HEK293 (cell line): ENCODE measurements around the gene PDHB.

Source experiments
- CTCF ChIA-PET: fragments of 350-600 bp; formaldehyde crosslinking; extraction: SDS; loops from one replicate; lab custom pipeline; 2021; ENCODE audit warnings: antibody characterized with exemption; lab: Yijun Ruan, JAX
- POLR2A ChIA-PET: fragments of 300-600 bp; formaldehyde crosslinking; extraction: SDS; loops from one replicate; lab custom pipeline; 2020; ENCODE audit warnings: antibody characterized with exemption, inconsistent platforms; lab: Yijun Ruan, JAX
- H3K27ac ChIP-seq: fragments of 200-500 bp; sonication (Bioruptor generic); 2 replicates; pipeline ENCODE4 v1.5.1; 2014; ENCODE audit warnings: low read depth, low read length, control low read depth, inconsistent platforms; ENCODE audit errors: extremely low read depth
- H3K36me3 ChIP-seq, 2 experiments: fragments of 200-500 bp in 1 of 2; sonication (Bioruptor generic) in 1 of 2; 1 replicate in 1 of 2; 2 replicates in 1 of 2; pipeline ENCODE4 v1.5.1; 2014 to 2017; ENCODE audit warnings: inconsistent platforms in 2 of 2, low read length in 2 of 2; ENCODE audit not compliant: control insufficient read depth in 2 of 2, insufficient read depth in 1 of 2
- H3K4me1 ChIP-seq: fragments of 200-500 bp; sonication (Bioruptor generic); 2 replicates; pipeline ENCODE4 v1.5.1; 2014; ENCODE audit warnings: mild to moderate bottlenecking, low read length, inconsistent platforms; ENCODE audit not compliant: control insufficient read depth, insufficient read depth
- H3K4me3 ChIP-seq: 2 replicates; pipeline ENCODE4 v1.5.1; 2011; ENCODE audit warnings: low read depth, mild to moderate bottlenecking, control low read depth, low read length, moderate library complexity
- H3K9me3 ChIP-seq: fragments of 200-500 bp; sonication (Bioruptor generic); 2 replicates; pipeline ENCODE4 v1.5.1; 2014; ENCODE audit warnings: low read depth, low read length, inconsistent platforms; ENCODE audit not compliant: control insufficient read depth, insufficient read depth
- GLIS1 ChIP-seq: fragments of 450-650 bp; formaldehyde crosslinking; IDR thresholded peaks from 2 replicates; pipeline ENCODE4 v1.5.1; 2016; ENCODE audit warnings: missing biosample characterization, missing genetic modification characterization
- KLF7 ChIP-seq: fragments of 450-650 bp; formaldehyde crosslinking; IDR thresholded peaks from 2 replicates; pipeline ENCODE4 v1.5.1; 2016; ENCODE audit warnings: missing biosample characterization, missing genetic modification characterization, borderline replicate concordance
- KLF8 ChIP-seq: fragments of 450-650 bp; formaldehyde crosslinking; IDR thresholded peaks from 2 replicates; pipeline ENCODE4 v1.5.1; 2016; ENCODE audit warnings: missing biosample characterization, missing genetic modification characterization
- OSR2 ChIP-seq: fragments of 450-650 bp; formaldehyde crosslinking; IDR thresholded peaks from 2 replicates; pipeline ENCODE4 v1.5.1; 2016; ENCODE audit warnings: missing biosample characterization, missing genetic modification characterization
- SALL2 ChIP-seq: fragments of 450-650 bp; formaldehyde crosslinking; IDR thresholded peaks from 2 replicates; pipeline ENCODE4 v1.5.0; 2017; ENCODE audit warnings: missing biosample characterization, mild to moderate bottlenecking, missing genetic modification characterization, borderline replicate concordance
- SP3 ChIP-seq: fragments of 450-650 bp; formaldehyde crosslinking; IDR thresholded peaks from 2 replicates; pipeline ENCODE4 v1.5.1; 2016; ENCODE audit warnings: missing biosample characterization, missing genetic modification characterization
- TRIM28 ChIP-seq: IDR thresholded peaks from 2 replicates; pipeline ENCODE4 v1.6.1; 2011; ENCODE audit warnings: low read length, control low read depth, borderline replicate concordance
- ZBTB21 ChIP-seq: fragments of 450-650 bp; formaldehyde crosslinking; IDR thresholded peaks from 2 replicates; pipeline ENCODE4 v1.5.1; 2017; ENCODE audit warnings: missing biosample characterization, missing genetic modification characterization
- ZFHX2 ChIP-seq: fragments of 450-650 bp; formaldehyde crosslinking; conservative IDR thresholded peaks from 2 replicates; pipeline ENCODE4 v1.5.1; 2016; ENCODE audit warnings: missing biosample characterization, missing genetic modification characterization
- ZFP3 ChIP-seq: fragments of 450-650 bp; formaldehyde crosslinking; IDR thresholded peaks from 2 replicates; pipeline ENCODE4 v1.5.1; 2016; ENCODE audit warnings: low read depth, missing biosample characterization, missing genetic modification characterization
- ZNF121 ChIP-seq: fragments of 450-650 bp; formaldehyde crosslinking; IDR thresholded peaks from 2 replicates; pipeline ENCODE4 v1.5.1; 2016; ENCODE audit warnings: missing biosample characterization, missing genetic modification characterization
- ZNF221 ChIP-seq: fragments of 450-650 bp; formaldehyde crosslinking; IDR thresholded peaks from 2 replicates; pipeline ENCODE4 v1.5.1; 2017; ENCODE audit warnings: missing biosample characterization, missing genetic modification characterization, borderline replicate concordance
- ZNF223 ChIP-seq: fragments of 450-650 bp; formaldehyde crosslinking; IDR thresholded peaks from 2 replicates; pipeline ENCODE4 v1.5.1; 2016; ENCODE audit warnings: missing biosample characterization, missing genetic modification characterization
- ZNF24 ChIP-seq: fragments of 450-650 bp; formaldehyde crosslinking; IDR thresholded peaks from 2 replicates; pipeline ENCODE4 v1.5.1; 2016; ENCODE audit warnings: missing biosample characterization, missing genetic modification characterization
- ZNF37A ChIP-seq: fragments of 450-650 bp; IDR thresholded peaks from 2 replicates; pipeline ENCODE4 v1.5.1; 2018; ENCODE audit warnings: missing biosample characterization, missing genetic modification characterization
- ZNF488 ChIP-seq: fragments of 450-650 bp; formaldehyde crosslinking; IDR thresholded peaks from 2 replicates; pipeline ENCODE4 v1.5.1; 2016; ENCODE audit warnings: missing biosample characterization, missing genetic modification characterization
- ZNF549 ChIP-seq: fragments of 450-650 bp; IDR thresholded peaks from 2 replicates; pipeline ENCODE4 v1.5.1; 2018; ENCODE audit warnings: missing biosample characterization, missing genetic modification characterization, mild to moderate bottlenecking, inconsistent platforms, moderate library complexity
- ZNF558 ChIP-seq: fragments of 450-650 bp; formaldehyde crosslinking; IDR thresholded peaks from 2 replicates; pipeline ENCODE4 v1.5.1; 2016; ENCODE audit warnings: missing biosample characterization, missing genetic modification characterization
- ZNF596 ChIP-seq: fragments of 450-650 bp; IDR thresholded peaks from 2 replicates; pipeline ENCODE4 v1.5.0; 2018; ENCODE audit warnings: missing biosample characterization, mild to moderate bottlenecking, missing genetic modification characterization, moderate library complexity
- ZNF664 ChIP-seq: fragments of 450-650 bp; formaldehyde crosslinking; IDR thresholded peaks from 2 replicates; pipeline ENCODE4 v1.5.1; 2016; ENCODE audit warnings: missing biosample characterization, missing genetic modification characterization
- ZNF777 ChIP-seq: fragments of 450-650 bp; formaldehyde crosslinking; IDR thresholded peaks from 2 replicates; pipeline ENCODE4 v1.5.1; 2017; ENCODE audit warnings: missing biosample characterization, missing genetic modification characterization, borderline replicate concordance
- ZNF843 ChIP-seq: fragments of 450-650 bp; formaldehyde crosslinking; IDR thresholded peaks from 2 replicates; pipeline ENCODE4 v1.5.1; 2016; ENCODE audit warnings: missing biosample characterization, missing genetic modification characterization
- ZSCAN5A ChIP-seq: fragments of 450-650 bp; formaldehyde crosslinking; IDR thresholded peaks from 2 replicates; pipeline ENCODE4 v1.5.1; 2016; ENCODE audit warnings: missing biosample characterization, missing genetic modification characterization
- TF ChIP-seq, protein P1 (sequence below): fragments of 450-650 bp; formaldehyde crosslinking; IDR thresholded peaks from 2 replicates; pipeline ENCODE4 v1.5.1; 2017; ENCODE audit warnings: missing biosample characterization, missing genetic modification characterization
- TF ChIP-seq, protein P2 (sequence below): fragments of 450-650 bp; formaldehyde crosslinking; IDR thresholded peaks from 2 replicates; pipeline ENCODE4 v1.5.1; 2016; ENCODE audit warnings: missing biosample characterization, missing genetic modification characterization

The PDHB gene

DNA sequence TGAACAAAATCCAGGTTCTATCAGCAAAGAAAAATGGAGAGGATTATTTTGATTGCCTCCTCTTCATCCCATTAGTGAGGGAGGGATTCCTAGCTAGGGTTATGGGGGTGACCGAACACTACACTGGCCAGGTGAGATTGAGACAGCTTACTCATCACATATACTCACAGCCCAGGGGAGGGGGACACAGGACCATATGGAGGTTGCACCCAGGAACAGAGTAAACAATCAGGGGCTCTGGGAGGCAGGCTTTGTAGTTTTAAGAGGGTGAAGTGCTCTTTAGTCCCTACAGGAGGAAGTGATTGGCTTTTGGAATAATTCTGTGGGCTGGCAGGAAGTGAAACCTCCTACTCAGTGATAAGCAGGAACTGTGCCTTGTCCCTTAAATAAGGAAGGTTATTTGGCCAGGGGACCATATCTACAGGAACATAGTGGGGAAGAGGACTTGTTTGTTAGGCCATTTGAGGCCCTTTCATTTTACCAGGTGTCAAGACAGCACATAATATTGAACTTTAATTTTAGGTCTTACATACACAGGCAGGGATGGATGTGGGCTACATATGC lies 40.8 kb upstream of the PDHB start:
- Histone ChIP-seq H3K4me3 (no peak overlapping the region), H3K36me3 (no peaks in the 10 kb centered on the region), H3K4me1 (peaks cover 14% of the 10 kb centered on the region), H3K9me3 (no peaks in the 10 kb centered on the region), H3K27ac (no peak overlapping the region)
- POLR2A ChIA-PET = no interaction called here
- CTCF ChIA-PET = interaction anchor here (1.1 to 1.4 kb wide), 2 partner anchors 11 to 17 kb away, joined by 3 to 4 read pairs; no protein-coding TSS in a partner anchor
- no peak for TF ChIP-seq ZNF37A (tag by site-specific recombination)
- peak; percentile 43; the same call in 1 of the 2 replicates for TF ChIP-seq ZFHX2
- TF ChIP-seq, all 188 proteins: peak for 1

GRCh38 chr3:58473275-58473674 lies 39.6 kb upstream of the PDHB start:
- H3K4me3 ChIP-seq = no peak overlapping the region
- peaks cover 14% of the 10 kb centered on the region for H3K4me1 ChIP-seq
- no peaks in the 10 kb centered on the region for H3K9me3 ChIP-seq
- H3K27ac ChIP-seq = no peak overlapping the region
- CTCF ChIA-PET = interaction anchor here (0.7 to 1.4 kb wide), 3 partner anchors 9 to 162 kb away, joined by 3 to 5 read pairs (median 3); no protein-coding TSS in a partner anchor
- TF ChIP-seq GLIS1 (tag by site-specific recombination) = peak; percentile 59
- TF ChIP-seq ZNF777 (tag by site-specific recombination) = no peak
- no peaks in the 10 kb centered on the region for H3K36me3 ChIP-seq
- POLR2A ChIA-PET = no interaction called here

DNA sequence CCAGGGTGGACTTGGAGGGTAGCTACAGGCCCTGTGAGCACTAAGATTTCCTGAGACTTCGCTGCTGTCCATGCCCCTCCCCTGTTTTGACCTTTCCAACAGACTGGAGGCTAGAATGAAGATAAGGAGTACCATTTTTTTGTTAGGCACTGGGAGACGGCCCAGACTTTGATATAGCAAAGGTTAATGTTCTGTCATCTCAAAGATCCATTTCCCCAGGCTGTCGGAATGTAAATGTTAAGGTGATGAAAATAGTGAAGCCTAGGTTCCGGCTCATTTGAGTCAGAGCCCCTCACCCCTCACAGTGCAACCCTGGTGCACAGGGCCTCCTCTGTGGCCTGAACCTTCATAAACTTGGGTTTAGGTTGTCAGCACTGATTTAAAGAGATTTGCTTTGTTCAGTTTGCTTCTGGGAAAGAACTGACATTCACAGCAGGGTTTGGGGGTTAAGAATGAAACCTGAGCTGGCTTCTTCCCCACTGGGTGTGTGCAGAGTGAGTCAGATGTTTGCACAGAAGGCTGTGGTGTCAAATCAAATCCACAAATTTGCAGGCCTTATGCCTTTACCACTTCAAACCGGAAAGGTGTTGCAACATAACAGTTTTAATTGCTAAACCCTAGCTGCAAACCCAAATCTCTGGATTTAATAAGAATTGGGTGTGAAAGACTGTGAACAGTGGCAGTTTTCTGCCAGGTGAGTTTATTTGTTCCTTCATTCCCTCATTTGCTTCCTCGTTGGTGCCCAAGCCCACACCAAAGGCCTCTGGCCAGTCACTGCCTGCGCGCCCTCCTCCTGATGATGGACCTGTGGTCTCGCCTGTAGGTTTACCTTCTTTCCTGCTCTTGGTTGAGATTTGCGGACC lies 37.6 kb upstream of the PDHB start:
- ChIA-PET POLR2A (interaction anchor here (0.7 to 1.5 kb wide), 2 partner anchors 22 to 38 kb away, joined by 3 read pairs; no protein-coding TSS in a partner anchor), CTCF (interaction anchor here (0.5 to 1.8 kb wide), 4 partner anchors 18 to 89 kb away, joined by 3 to 8 read pairs (median 4); partner anchors contain the start of gene KCTD6)
- H3K4me1 ChIP-seq = peaks cover 14% of the 10 kb centered on the region
- peak overlapping the region; percentile 50; the same call in 1 of the 2 replicates for H3K27ac ChIP-seq
- H3K4me3 ChIP-seq = no peak overlapping the region
- H3K36me3 ChIP-seq = no peaks in the 10 kb centered on the region
- H3K9me3 ChIP-seq = no peaks in the 10 kb centered on the region
- TF ChIP-seq ZFP3 = no peak
- TF ChIP-seq ZNF558 (tag by site-specific recombination) = peak; percentile 60; the same call in 1 of the 2 replicates
- no peak for TF ChIP-seq ZNF121
- TF ChIP-seq ZBTB21 (tag by site-specific recombination) = 0 out of 2 replicates have a peak, but pooled peaks have one; percentile 54
- peak; percentile 100 for TF ChIP-seq OSR2 (tag by site-specific recombination)
- no peak for TF ChIP-seq ZNF549
- TF ChIP-seq ZNF223 = 0 out of 2 replicates have a peak, but pooled peaks have one; percentile 70
- peak; percentile 59 for TF ChIP-seq ZNF664 (tag by site-specific recombination)
- no peak for TF ChIP-seq ZNF221 (tag by site-specific recombination)
- peak; percentile 46; the same call in 1 of the 2 replicates for TF ChIP-seq SP3 (tag by site-specific recombination)
- TF ChIP-seq KLF7 (tag by site-specific recombination) = peak; percentile 88; the same call in 1 of the 2 replicates
- TF ChIP-seq TRIM28 = peak; percentile 91
- peak; percentile 96 for TF ChIP-seq ZNF843
- no peak for TF ChIP-seq SALL2 (tag by site-specific recombination)
- peak; percentile 72; the same call in 1 of the 2 replicates for TF ChIP-seq ZNF596
- peak; percentile 77 for TF ChIP-seq KLF8 (tag by site-specific recombination)
- TF ChIP-seq, protein P1, sequence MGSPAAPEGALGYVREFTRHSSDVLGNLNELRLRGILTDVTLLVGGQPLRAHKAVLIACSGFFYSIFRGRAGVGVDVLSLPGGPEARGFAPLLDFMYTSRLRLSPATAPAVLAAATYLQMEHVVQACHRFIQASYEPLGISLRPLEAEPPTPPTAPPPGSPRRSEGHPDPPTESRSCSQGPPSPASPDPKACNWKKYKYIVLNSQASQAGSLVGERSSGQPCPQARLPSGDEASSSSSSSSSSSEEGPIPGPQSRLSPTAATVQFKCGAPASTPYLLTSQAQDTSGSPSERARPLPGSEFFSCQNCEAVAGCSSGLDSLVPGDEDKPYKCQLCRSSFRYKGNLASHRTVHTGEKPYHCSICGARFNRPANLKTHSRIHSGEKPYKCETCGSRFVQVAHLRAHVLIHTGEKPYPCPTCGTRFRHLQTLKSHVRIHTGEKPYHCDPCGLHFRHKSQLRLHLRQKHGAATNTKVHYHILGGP = no peak
- TF ChIP-seq, protein P2, sequence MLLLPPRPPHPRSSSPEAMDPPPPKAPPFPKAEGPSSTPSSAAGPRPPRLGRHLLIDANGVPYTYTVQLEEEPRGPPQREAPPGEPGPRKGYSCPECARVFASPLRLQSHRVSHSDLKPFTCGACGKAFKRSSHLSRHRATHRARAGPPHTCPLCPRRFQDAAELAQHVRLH (tag by site-specific recombination) = peak; percentile 91
- 0 out of 2 replicates have a peak, but pooled peaks have one; percentile 52 for TF ChIP-seq ZSCAN5A (tag by site-specific recombination)
- peak; percentile 95 for TF ChIP-seq ZNF488
- peak; percentile 97 for TF ChIP-seq ZNF24 (tag by site-specific recombination)
